ES-I3 (cell line): Measurements from ENCODE around the gene RNU1-1.
"Not testable (repeated sequence)": the region's sequence is repeated elsewhere in the genome, so short reads cannot be mapped to it uniquely, and the experiment has no call there.

Experiments used
- H3K36me3 ChIP-seq: 2 replicates; pipeline ENCODE4 v1.6.1; 2013; ENCODE audit warnings: mild to moderate bottlenecking, low read length, control low read depth, moderate library complexity; ENCODE audit not compliant: insufficient read depth
- H3K4me1 ChIP-seq: 2 replicates; pipeline ENCODE4 v1.6.1; 2013; ENCODE audit warnings: mild to moderate bottlenecking, control low read depth, low read length; ENCODE audit not compliant: insufficient read depth
- H3K9ac ChIP-seq: 2 replicates; pipeline ENCODE4 v1.6.1; 2013; ENCODE audit warnings: low read depth, mild to moderate bottlenecking, low read length, moderate library complexity
- H3K9me3 ChIP-seq: 2 replicates; pipeline ENCODE4 v1.6.1; 2013; ENCODE audit warnings: mild to moderate bottlenecking, low read length, moderate library complexity; ENCODE audit not compliant: control insufficient read depth, insufficient read depth

RNU1-1 gene

GRCh38 chr1:16491056-16491675 lies 22.9 kb downstream of the RNU1-1 start:
- Histone ChIP-seq H3K36me3 (no peaks in the 10 kb centered on the region), H3K4me1 (peaks cover 16% of the 10 kb centered on the region; the same call in 1 of the 2 replicates), H3K9ac (no peak overlapping the region; the same call in 1 of the 2 replicates), H3K9me3 (no peaks in the 10 kb centered on the region)

- not testable (repeated sequence) for H3K9me3 ChIP-seq, H3K36me3 ChIP-seq, H3K9ac ChIP-seq
- peaks cover 16% of the 10 kb centered on the region; the same call in 1 of the 2 replicates for H3K4me1 ChIP-seq
These were observed 24.7 kb downstream of the RNU1-1 start for GRCh38 chr1:16489195-16489880.

- not testable (repeated sequence) for H3K9ac ChIP-seq, H3K36me3 ChIP-seq, H3K4me1 ChIP-seq, H3K9me3 ChIP-seq
These were observed 27.1 kb downstream of the RNU1-1 start for GRCh38 chr1:16487011-16487410.

- not testable (repeated sequence) for H3K4me1 ChIP-seq, H3K36me3 ChIP-seq, H3K9me3 ChIP-seq
These were observed 27.8 kb downstream of the RNU1-1 start for GRCh38 chr1:16486316-16486715.

GRCh38 chr1:16484931-16485330 lies 29.2 kb downstream of the RNU1-1 start:
- Histone ChIP-seq H3K36me3 (no peaks in the 10 kb centered on the region; the same call in 1 of the 2 replicates), H3K9ac (no peak overlapping the region), H3K9me3 (no peaks in the 10 kb centered on the region), H3K4me1 (no peaks in the 10 kb centered on the region)

More at GRCh38 chr1:16486316-16486715, 27.8 kb downstream of the RNU1-1 start:
- not testable (repeated sequence) for H3K9ac ChIP-seq

- Histone ChIP-seq H3K9me3 (no peaks in the 10 kb centered on the region), H3K9ac (no peak overlapping the region), H3K36me3 (no peaks in the 10 kb centered on the region; the same call in 1 of the 2 replicates), H3K4me1 (no peaks in the 10 kb centered on the region)
These were observed 29.6 kb downstream of the RNU1-1 start for GRCh38 chr1:16484501-16484835.

- H3K36me3 ChIP-seq, H3K9me3 ChIP-seq: not testable (repeated sequence)
These were observed 30.2 kb downstream of the RNU1-1 start for GRCh38 chr1:16483639-16484500.

GRCh38 chr1:16483146-16483545 lies 30.9 kb downstream of the RNU1-1 start:
- not testable (repeated sequence) for H3K36me3 ChIP-seq, H3K9ac ChIP-seq, H3K4me1 ChIP-seq, H3K9me3 ChIP-seq

More at GRCh38 chr1:16483639-16484500, 30.2 kb downstream of the RNU1-1 start:
- not testable (repeated sequence) for H3K9ac ChIP-seq, H3K4me1 ChIP-seq

GRCh38 chr1:16478091-16478490 lies 36.0 kb downstream of the RNU1-1 start:
- Histone ChIP-seq H3K36me3 (no peaks in the 10 kb centered on the region; the same call in 1 of the 2 replicates), H3K4me1 (no peaks in the 10 kb centered on the region), H3K9me3 (no peaks in the 10 kb centered on the region), H3K9ac (no peak overlapping the region)

GRCh38 chr1:16475771-16476770 lies 38.0 kb downstream of the RNU1-1 start:
- H3K9ac ChIP-seq, H3K4me1 ChIP-seq, H3K36me3 ChIP-seq, H3K9me3 ChIP-seq: not testable (repeated sequence)

GRCh38 chr1:16474891-16475290 lies 39.2 kb downstream of the RNU1-1 start:
- H3K9ac ChIP-seq, H3K9me3 ChIP-seq, H3K4me1 ChIP-seq, H3K36me3 ChIP-seq: not testable (repeated sequence)

GRCh38 chr1:16474166-16474800 lies 39.8 kb downstream of the RNU1-1 start:
- Histone ChIP-seq H3K9ac (no peak overlapping the region), H3K36me3 (peaks cover 3% of the 10 kb centered on the region), H3K9me3 (no peaks in the 10 kb centered on the region), H3K4me1 (no peaks in the 10 kb centered on the region)

GRCh38 chr1:16468558-16468957 lies 45.5 kb downstream of the RNU1-1 start:
- peaks cover 6% of the 10 kb centered on the region; the same call in 1 of the 2 replicates for H3K36me3 ChIP-seq
- H3K9ac ChIP-seq, result no peak overlapping the region
- H3K9me3 ChIP-seq, result no peaks in the 10 kb centered on the region
- H3K4me1 ChIP-seq, result no peaks in the 10 kb centered on the region
